ENCODE measurements around the gene C11orf86.

- TF ChIP-seq CTCF (IDR thresholded peaks at IDR 0.05) = no peak
- TF ChIP-seq MAX (CRISPR knock-in tag; IDR thresholded peaks at IDR 0.05) = no peak
- no peak for TF ChIP-seq AFF4 (CRISPR knock-in tag; IDR thresholded peaks at IDR 0.05; ENCODE audit: borderline replicate concordance)
- no peak for TF ChIP-seq MXD4 (CRISPR knock-in tag; IDR thresholded peaks at IDR 0.05; ENCODE audit: borderline replicate concordance)
These were observed 17.2 kb upstream of the C11orf86 start for GRCh38 chr11:66957971-66958231.
